ENCODE data around the gene EYA2.

DNA sequence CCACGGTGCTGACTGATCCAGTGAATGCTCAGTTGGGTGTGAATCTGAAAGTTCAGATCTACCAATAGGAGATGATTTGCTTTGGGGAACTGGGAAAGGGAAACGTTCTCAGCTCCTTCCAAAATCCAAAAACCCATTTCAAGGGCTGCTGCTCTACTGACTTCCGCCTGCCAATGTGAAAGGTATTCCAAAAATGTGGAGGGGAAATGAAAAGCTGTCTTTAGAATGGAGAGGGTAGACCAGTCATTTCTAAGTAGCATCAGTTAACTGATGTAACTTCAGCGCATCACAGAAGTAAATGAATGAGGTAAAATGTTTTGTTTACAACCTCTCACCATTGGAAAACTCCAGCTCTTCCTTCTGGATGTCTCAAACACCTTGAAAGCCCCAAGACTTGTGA, 19.6 kb upstream of the EYA2 start:
- TF ChIP-seq FOXM1 (IDR thresholded peaks at IDR 0.05; ENCODE audit: borderline replicate concordance) (no peak), FOXK2 (IDR thresholded peaks at IDR 0.05) (no peak), SUZ12 (IDR thresholded peaks at IDR 0.05) (no peak), BHLHE40 (IDR thresholded peaks at IDR 0.05; ENCODE audit: borderline replicate concordance) (no peak), ARNT (IDR thresholded peaks at IDR 0.05) (no peak), SP1 (IDR thresholded peaks at IDR 0.05) (no peak)
- TF ChIP-seq, protein P1, sequence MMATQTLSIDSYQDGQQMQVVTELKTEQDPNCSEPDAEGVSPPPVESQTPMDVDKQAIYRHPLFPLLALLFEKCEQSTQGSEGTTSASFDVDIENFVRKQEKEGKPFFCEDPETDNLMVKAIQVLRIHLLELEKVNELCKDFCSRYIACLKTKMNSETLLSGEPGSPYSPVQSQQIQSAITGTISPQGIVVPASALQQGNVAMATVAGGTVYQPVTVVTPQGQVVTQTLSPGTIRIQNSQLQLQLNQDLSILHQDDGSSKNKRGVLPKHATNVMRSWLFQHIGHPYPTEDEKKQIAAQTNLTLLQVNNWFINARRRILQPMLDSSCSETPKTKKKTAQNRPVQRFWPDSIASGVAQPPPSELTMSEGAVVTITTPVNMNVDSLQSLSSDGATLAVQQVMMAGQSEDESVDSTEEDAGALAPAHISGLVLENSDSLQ (IDR thresholded peaks at IDR 0.05): no peak

Measured in HEK293T (cell line).